H1 (cell line): Measurements from ENCODE around the gene CAMK2B. TPM values are rescaled to one million over a fixed set of nuclear protein-coding genes. Genes with fewer than 3 reads are reported as not detected.

Experiments used
- ASH2L ChIP-seq: fragments of 200-600, 300-600 bp; sonication (generic); IDR thresholded peaks from one replicate; pipeline ENCODE4 v1.7.1; 2017; ENCODE audit warnings: low read length
- BCL11A ChIP-seq, 2 experiments: IDR thresholded peaks; one replicate each; pipeline ENCODE4 v1.6.1; 2011; ENCODE audit warnings: low read depth in 2 of 2, low read length in 2 of 2, mild to moderate bottlenecking in 2 of 2
- CEBPB ChIP-seq: IDR thresholded peaks from 2 replicates; pipeline ENCODE4 v1.6.1; 2012; ENCODE audit warnings: low read depth, low read length
- GTF2F1 ChIP-seq: IDR thresholded peaks from 2 replicates; pipeline ENCODE4 v1.6.1; 2012; ENCODE audit warnings: low read depth, low read length, improper control_type of control experiment, borderline replicate concordance
- KDM4A ChIP-seq: IDR thresholded peaks from one replicate; pipeline ENCODE4 v1.7.1; 2012; ENCODE audit warnings: low read depth, mild to moderate bottlenecking, moderate library complexity, low read length, inconsistent platforms; ENCODE audit not compliant: severe bottlenecking
- POLR2A ChIP-seq, 2 experiments: IDR thresholded peaks; 1 replicate in 1 of 2; 2 replicates in 1 of 2; pipeline ENCODE4 v1.6.1; 2011; ENCODE audit warnings: low read depth in 2 of 2, low read length in 2 of 2, mild to moderate bottlenecking in 2 of 2; ENCODE audit errors: control extremely low read depth in 1 of 2
- POLR2AphosphoS5 ChIP-seq: IDR thresholded peaks from 2 replicates; pipeline ENCODE4 v1.6.1; 2011; ENCODE audit warnings: low read depth, low read length
- SP2 ChIP-seq: IDR thresholded peaks from 2 replicates; pipeline ENCODE4 v1.6.1; 2012; ENCODE audit warnings: mild to moderate bottlenecking, low read length, inconsistent platforms
- SP4 ChIP-seq: IDR thresholded peaks from 2 replicates; pipeline ENCODE4 v1.6.1; 2012; ENCODE audit warnings: low read length, inconsistent platforms
- polyA plus RNA-seq, 7 experiments: library from polyadenylated mRNA; depleted of rRNA in 3 of 7; stranded (reverse) in 5 of 7; unstranded in 2 of 7; fragments of >200 nt in 5 of 7; fragments of 200-250 nt in 2 of 7; gene quantifications; 1 replicate in 5 of 7; 2 replicates in 1 of 7; 4 replicates in 1 of 7; pipeline versions ENCODE4 v1.2.1 to v1.2.3, GENCODE V29; 2011 to 2013; ENCODE audit warnings: missing spikeins in 2 of 7, mixed read lengths in 2 of 7
- total RNA-seq: library from RNA; stranded (reverse); fragmentation: NEBNext Ultra II Directional; extraction: Animal tissue kit (Norgen Biotek cat#: 25700); gene quantifications from 2 replicates; pipeline ENCODE4 v1.2.1, GENCODE V29; 2021
- TF ChIP-seq, protein P1 (sequence below): fragments of 300-600 bp; sonication (generic); IDR thresholded peaks from 2 replicates; pipeline ENCODE4 v1.7.1; 2012; ENCODE audit warnings: low read length, moderate library complexity, mild to moderate bottlenecking, inconsistent platforms; ENCODE audit not compliant: insufficient replicate concordance
- TF ChIP-seq, protein P2 (sequence below), 3 experiments: IDR thresholded peaks; 1 replicate in 2 of 3; 2 replicates in 1 of 3; pipeline versions ENCODE4 v1.5.1 to v1.6.1; 2011; ENCODE audit warnings: low read length in 3 of 3, mild to moderate bottlenecking in 3 of 3, inconsistent platforms in 2 of 3, low read depth in 1 of 3, moderate library complexity in 1 of 3; ENCODE audit not compliant: insufficient read depth in 1 of 3; ENCODE audit errors: control extremely low read depth in 1 of 3

CAMK2B gene
- total and polyA plus RNA-seq, 2 of the 8 experiments (the other 6 are each of a cell fraction or from before 2014, with no cell fraction given) = 0.05 to 0.15 TPM

GRCh38 chr7:44279286-44279685 lies 46.1 kb downstream of the CAMK2B start (continued):
- TF ChIP-seq, protein P1, sequence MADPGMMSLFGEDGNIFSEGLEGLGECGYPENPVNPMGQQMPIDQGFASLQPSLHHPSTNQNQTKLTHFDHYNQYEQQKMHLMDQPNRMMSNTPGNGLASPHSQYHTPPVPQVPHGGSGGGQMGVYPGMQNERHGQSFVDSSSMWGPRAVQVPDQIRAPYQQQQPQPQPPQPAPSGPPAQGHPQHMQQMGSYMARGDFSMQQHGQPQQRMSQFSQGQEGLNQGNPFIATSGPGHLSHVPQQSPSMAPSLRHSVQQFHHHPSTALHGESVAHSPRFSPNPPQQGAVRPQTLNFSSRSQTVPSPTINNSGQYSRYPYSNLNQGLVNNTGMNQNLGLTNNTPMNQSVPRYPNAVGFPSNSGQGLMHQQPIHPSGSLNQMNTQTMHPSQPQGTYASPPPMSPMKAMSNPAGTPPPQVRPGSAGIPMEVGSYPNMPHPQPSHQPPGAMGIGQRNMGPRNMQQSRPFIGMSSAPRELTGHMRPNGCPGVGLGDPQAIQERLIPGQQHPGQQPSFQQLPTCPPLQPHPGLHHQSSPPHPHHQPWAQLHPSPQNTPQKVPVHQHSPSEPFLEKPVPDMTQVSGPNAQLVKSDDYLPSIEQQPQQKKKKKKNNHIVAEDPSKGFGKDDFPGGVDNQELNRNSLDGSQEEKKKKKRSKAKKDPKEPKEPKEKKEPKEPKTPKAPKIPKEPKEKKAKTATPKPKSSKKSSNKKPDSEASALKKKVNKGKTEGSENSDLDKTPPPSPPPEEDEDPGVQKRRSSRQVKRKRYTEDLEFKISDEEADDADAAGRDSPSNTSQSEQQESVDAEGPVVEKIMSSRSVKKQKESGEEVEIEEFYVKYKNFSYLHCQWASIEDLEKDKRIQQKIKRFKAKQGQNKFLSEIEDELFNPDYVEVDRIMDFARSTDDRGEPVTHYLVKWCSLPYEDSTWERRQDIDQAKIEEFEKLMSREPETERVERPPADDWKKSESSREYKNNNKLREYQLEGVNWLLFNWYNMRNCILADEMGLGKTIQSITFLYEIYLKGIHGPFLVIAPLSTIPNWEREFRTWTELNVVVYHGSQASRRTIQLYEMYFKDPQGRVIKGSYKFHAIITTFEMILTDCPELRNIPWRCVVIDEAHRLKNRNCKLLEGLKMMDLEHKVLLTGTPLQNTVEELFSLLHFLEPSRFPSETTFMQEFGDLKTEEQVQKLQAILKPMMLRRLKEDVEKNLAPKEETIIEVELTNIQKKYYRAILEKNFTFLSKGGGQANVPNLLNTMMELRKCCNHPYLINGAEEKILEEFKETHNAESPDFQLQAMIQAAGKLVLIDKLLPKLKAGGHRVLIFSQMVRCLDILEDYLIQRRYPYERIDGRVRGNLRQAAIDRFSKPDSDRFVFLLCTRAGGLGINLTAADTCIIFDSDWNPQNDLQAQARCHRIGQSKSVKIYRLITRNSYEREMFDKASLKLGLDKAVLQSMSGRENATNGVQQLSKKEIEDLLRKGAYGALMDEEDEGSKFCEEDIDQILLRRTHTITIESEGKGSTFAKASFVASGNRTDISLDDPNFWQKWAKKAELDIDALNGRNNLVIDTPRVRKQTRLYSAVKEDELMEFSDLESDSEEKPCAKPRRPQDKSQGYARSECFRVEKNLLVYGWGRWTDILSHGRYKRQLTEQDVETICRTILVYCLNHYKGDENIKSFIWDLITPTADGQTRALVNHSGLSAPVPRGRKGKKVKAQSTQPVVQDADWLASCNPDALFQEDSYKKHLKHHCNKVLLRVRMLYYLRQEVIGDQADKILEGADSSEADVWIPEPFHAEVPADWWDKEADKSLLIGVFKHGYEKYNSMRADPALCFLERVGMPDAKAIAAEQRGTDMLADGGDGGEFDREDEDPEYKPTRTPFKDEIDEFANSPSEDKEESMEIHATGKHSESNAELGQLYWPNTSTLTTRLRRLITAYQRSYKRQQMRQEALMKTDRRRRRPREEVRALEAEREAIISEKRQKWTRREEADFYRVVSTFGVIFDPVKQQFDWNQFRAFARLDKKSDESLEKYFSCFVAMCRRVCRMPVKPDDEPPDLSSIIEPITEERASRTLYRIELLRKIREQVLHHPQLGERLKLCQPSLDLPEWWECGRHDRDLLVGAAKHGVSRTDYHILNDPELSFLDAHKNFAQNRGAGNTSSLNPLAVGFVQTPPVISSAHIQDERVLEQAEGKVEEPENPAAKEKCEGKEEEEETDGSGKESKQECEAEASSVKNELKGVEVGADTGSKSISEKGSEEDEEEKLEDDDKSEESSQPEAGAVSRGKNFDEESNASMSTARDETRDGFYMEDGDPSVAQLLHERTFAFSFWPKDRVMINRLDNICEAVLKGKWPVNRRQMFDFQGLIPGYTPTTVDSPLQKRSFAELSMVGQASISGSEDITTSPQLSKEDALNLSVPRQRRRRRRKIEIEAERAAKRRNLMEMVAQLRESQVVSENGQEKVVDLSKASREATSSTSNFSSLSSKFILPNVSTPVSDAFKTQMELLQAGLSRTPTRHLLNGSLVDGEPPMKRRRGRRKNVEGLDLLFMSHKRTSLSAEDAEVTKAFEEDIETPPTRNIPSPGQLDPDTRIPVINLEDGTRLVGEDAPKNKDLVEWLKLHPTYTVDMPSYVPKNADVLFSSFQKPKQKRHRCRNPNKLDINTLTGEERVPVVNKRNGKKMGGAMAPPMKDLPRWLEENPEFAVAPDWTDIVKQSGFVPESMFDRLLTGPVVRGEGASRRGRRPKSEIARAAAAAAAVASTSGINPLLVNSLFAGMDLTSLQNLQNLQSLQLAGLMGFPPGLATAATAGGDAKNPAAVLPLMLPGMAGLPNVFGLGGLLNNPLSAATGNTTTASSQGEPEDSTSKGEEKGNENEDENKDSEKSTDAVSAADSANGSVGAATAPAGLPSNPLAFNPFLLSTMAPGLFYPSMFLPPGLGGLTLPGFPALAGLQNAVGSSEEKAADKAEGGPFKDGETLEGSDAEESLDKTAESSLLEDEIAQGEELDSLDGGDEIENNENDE = no peak
- TF ChIP-seq GTF2F1 (no peak), POLR2A (IDR thresholded peaks at IDR 0.05; ENCODE audit: control extremely low read depth in 1 of 2, low read depth in 2 of 2, low read length in 2 of 2) (no peak), KDM4A (no peak), ASH2L (no peak), BCL11A (IDR thresholded peaks at IDR 0.05; ENCODE audit: low read depth in 2 of 2, low read length in 2 of 2) (no peak), CEBPB (no peak), SP4 (no peak), SP2 (no peak), POLR2AphosphoS5 (no peak)
- TF ChIP-seq, protein P2, sequence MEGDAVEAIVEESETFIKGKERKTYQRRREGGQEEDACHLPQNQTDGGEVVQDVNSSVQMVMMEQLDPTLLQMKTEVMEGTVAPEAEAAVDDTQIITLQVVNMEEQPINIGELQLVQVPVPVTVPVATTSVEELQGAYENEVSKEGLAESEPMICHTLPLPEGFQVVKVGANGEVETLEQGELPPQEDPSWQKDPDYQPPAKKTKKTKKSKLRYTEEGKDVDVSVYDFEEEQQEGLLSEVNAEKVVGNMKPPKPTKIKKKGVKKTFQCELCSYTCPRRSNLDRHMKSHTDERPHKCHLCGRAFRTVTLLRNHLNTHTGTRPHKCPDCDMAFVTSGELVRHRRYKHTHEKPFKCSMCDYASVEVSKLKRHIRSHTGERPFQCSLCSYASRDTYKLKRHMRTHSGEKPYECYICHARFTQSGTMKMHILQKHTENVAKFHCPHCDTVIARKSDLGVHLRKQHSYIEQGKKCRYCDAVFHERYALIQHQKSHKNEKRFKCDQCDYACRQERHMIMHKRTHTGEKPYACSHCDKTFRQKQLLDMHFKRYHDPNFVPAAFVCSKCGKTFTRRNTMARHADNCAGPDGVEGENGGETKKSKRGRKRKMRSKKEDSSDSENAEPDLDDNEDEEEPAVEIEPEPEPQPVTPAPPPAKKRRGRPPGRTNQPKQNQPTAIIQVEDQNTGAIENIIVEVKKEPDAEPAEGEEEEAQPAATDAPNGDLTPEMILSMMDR (IDR thresholded peaks at IDR 0.05; ENCODE audit: control extremely low read depth in 1 of 3, insufficient read depth in 1 of 3, low read depth in 1 of 3, low read length in 3 of 3) = no peak
